Right atrium auricular region (tissue), 2 donors: ENCODE results near the gene SATB2. TPM values are rescaled to one million over a fixed set of nuclear protein-coding genes. Genes with fewer than 3 reads are reported as not detected.
A peak's percentile ranks its signal among the peaks of the same experiment; 100 is the strongest.

Source experiments
- DNase-seq: peaks from one replicate; pipeline ENCODE4 v3.0.0-alpha.2; 2019; ENCODE audit warnings: low spot score
- H3K27ac ChIP-seq, 2 donors: fragments of 200-600 bp; sonication (generic); 1 replicate in 1 of 2; 2 replicates in 1 of 2; pipeline ENCODE4 v1.5.1; 2016 to 2019
- H3K27me3 ChIP-seq, 2 donors: fragments of 200-600 bp; sonication (generic); one replicate each; pipeline versions ENCODE4 v1.5.1 to v1.6.0; 2017 to 2019
- H3K36me3 ChIP-seq: fragments of 200-600 bp; sonication (generic); one replicate; pipeline ENCODE4 v1.5.1; 2016
- H3K4me1 ChIP-seq, 2 donors: fragments of 200-600 bp; sonication (generic); one replicate each; pipeline versions ENCODE4 v1.5.1 to v1.6.0; 2017 to 2019
- H3K4me3 ChIP-seq, 2 donors: fragments of 200-600 bp; sonication (generic); 1 replicate in 1 of 2; 2 replicates in 1 of 2; pipeline ENCODE4 v1.5.1; 2017 to 2019; ENCODE audit warnings: mild to moderate bottlenecking in 1 of 2, moderate library complexity in 1 of 2
- H3K9me3 ChIP-seq, 2 donors: fragments of 200-600 bp; sonication (generic); one replicate each; pipeline ENCODE4 v1.5.1; 2019
- total RNA-seq, 2 donors: library from RNA; depleted of rRNA; stranded (reverse); fragments of >200 nt; gene quantifications; one replicate each; pipeline ENCODE4 v1.1.0, GENCODE V29; 2016
- TF ChIP-seq, protein P1 (sequence below), 2 donors: fragments of 200-600 bp; sonication (generic); IDR thresholded peaks; one replicate each; pipeline ENCODE4 v1.5.1; 2019; ENCODE audit warnings: antibody characterized with exemption in 2 of 2

SATB2 gene
- total RNA-seq, 2 donors from 2014 or later, result 1.0 to 1.2 TPM

DNA sequence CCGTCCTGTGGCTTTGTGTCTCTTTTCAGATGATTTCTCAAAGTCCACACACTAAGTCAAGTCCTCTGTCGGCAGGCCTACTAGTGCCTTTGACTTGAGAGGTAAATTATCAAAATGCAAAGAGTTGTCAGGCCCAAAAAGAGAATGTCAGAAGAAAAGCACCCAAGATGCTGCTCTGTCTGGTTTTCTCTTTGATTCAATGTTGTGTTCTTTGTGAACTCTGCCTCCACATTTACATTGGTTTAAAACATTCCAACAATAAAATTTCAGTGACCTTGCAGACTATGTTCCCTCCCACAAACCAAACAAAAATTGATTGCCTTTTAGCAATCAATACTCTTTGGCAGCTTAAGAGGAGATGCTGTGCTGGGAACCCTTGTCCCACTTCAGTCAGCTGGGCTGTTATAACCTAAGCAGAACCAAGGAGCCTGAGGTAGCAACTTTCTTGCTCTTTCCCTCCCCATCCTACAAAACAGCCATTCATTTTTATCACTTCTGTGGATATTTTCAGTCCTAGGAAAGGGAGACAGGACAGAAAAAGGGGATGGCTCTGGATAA is 19.6 kb upstream of the SATB2 start:
- Histone ChIP-seq H3K4me3 (no peak overlapping the region), H3K4me1 (no peaks in the 10 kb centered on the region), H3K27me3 (no peaks in the 10 kb centered on the region), H3K36me3 (no peaks in the 10 kb centered on the region), H3K9me3 (no peaks in the 10 kb centered on the region), H3K27ac (no peak overlapping the region)
- TF ChIP-seq, protein P1, sequence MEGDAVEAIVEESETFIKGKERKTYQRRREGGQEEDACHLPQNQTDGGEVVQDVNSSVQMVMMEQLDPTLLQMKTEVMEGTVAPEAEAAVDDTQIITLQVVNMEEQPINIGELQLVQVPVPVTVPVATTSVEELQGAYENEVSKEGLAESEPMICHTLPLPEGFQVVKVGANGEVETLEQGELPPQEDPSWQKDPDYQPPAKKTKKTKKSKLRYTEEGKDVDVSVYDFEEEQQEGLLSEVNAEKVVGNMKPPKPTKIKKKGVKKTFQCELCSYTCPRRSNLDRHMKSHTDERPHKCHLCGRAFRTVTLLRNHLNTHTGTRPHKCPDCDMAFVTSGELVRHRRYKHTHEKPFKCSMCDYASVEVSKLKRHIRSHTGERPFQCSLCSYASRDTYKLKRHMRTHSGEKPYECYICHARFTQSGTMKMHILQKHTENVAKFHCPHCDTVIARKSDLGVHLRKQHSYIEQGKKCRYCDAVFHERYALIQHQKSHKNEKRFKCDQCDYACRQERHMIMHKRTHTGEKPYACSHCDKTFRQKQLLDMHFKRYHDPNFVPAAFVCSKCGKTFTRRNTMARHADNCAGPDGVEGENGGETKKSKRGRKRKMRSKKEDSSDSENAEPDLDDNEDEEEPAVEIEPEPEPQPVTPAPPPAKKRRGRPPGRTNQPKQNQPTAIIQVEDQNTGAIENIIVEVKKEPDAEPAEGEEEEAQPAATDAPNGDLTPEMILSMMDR (IDR thresholded peaks at IDR 0.05), result no peak
- no peak for DNase-seq

DNA sequence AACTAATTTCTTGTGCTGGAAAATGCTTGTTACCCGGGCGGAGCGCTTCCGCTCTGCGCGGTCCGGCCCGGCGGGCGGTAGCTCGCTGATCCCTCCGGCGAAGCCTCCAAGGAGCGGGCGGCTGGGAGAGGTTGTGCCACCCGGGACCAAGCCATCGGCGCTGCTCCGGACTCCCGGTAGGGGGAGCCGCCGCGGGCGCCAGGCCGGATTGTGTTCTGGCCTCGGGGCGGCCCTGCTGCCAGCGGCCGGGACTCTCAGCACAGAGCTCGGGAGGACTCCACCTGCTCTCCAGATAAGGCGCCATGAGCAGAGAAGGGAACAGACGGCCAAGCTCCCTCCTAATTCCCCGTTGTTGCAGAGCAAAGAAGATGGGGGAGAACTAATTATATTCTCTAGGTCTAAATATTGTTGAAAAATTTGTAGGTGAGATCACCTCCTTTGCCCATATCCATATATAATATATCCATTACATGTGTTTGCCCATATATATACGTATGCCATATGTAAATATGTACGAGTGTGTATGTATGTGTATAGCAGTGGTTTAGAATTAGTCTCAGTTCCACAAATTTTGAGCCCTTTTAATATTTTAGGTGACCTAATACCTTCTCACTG is 13.8 kb upstream of the SATB2 start:
- H3K4me1 ChIP-seq, result peaks cover 0 to 32% of the 10 kb centered on the region in 2 donors
- H3K36me3 ChIP-seq, result no peaks in the 10 kb centered on the region
- peak overlapping the region in 1 of 2 donors; percentile 12 for H3K4me3 ChIP-seq
- no peak overlapping the region for H3K27ac ChIP-seq
- no peak for DNase-seq
- TF ChIP-seq, protein P1 (IDR thresholded peaks at IDR 0.05), result peak; percentile 33 to 74
- no peaks in the 10 kb centered on the region for H3K9me3 ChIP-seq
- peaks cover 36 to 50% of the 10 kb centered on the region in 2 donors for H3K27me3 ChIP-seq

DNA sequence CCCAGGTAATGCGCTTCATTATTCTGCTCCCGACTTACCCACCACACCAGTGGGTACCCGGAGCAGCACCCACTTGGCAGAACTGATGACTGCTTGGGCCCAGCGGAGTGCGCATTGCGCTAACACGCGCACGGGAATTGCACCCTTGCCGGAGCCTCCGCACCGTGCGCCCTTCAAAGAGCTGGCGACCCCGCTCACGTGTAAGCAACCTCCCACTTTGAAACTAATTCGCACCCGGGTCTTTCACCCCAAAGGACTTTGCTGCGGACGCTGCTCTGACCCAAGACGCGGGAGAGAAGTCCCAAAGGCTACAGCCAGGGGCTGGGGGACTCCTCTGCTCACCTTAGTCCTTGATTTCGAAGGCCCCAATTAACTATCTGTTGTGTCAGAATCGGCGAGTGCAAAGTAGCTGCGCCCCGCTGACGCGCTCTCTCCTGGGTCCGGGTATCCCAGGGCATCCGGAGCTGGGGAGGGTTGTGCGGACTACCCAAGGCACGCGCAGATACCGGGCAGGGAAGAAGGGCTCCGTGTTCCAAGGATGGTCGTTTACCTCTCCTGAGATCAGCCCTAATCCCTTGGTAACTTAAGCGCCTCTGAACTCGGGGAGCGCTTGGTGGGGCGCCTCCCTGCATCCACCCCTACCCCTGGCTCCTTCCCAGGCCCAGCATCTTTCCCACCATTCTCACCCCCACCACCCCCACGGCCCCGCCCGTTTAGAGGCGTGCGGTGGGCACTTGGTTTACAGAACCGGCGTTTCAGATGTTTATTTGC is 13.1 kb upstream of the SATB2 start:
- Histone ChIP-seq H3K36me3 (no peaks in the 10 kb centered on the region), H3K27ac (no peak overlapping the region), H3K4me1 (peaks cover 0 to 32% of the 10 kb centered on the region in 2 donors), H3K9me3 (no peaks in the 10 kb centered on the region), H3K4me3 (peak overlapping the region in 1 of 2 donors; percentile 12), H3K27me3 (peaks cover 42 to 57% of the 10 kb centered on the region in 2 donors)
- no peak for DNase-seq
- TF ChIP-seq, protein P1 (IDR thresholded peaks at IDR 0.05), result no peak

DNA sequence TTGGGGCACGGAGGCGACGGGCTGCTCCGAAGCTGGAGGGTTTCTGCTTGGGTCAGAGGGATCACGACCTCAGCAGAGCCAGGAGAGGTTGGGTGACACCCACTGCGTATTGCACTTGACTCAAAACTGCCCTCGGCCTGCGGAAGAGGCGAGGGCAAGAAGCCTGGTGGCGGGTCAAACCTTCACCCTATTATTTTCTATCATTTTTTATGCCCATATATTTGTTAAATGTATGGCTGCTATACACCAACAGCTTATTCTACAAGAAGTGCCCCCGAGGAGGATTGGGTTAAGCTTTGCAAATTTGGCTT is 12.6 kb upstream of the SATB2 start:
- DNase-seq, result no peak
- Histone ChIP-seq H3K4me3 (no peak overlapping the region), H3K9me3 (no peaks in the 10 kb centered on the region), H3K36me3 (no peaks in the 10 kb centered on the region), H3K4me1 (peaks cover 0 to 32% of the 10 kb centered on the region in 2 donors), H3K27ac (no peak overlapping the region), H3K27me3 (peaks cover 47 to 62% of the 10 kb centered on the region in 2 donors)
- TF ChIP-seq, protein P1 (IDR thresholded peaks at IDR 0.05), result no peak

DNA sequence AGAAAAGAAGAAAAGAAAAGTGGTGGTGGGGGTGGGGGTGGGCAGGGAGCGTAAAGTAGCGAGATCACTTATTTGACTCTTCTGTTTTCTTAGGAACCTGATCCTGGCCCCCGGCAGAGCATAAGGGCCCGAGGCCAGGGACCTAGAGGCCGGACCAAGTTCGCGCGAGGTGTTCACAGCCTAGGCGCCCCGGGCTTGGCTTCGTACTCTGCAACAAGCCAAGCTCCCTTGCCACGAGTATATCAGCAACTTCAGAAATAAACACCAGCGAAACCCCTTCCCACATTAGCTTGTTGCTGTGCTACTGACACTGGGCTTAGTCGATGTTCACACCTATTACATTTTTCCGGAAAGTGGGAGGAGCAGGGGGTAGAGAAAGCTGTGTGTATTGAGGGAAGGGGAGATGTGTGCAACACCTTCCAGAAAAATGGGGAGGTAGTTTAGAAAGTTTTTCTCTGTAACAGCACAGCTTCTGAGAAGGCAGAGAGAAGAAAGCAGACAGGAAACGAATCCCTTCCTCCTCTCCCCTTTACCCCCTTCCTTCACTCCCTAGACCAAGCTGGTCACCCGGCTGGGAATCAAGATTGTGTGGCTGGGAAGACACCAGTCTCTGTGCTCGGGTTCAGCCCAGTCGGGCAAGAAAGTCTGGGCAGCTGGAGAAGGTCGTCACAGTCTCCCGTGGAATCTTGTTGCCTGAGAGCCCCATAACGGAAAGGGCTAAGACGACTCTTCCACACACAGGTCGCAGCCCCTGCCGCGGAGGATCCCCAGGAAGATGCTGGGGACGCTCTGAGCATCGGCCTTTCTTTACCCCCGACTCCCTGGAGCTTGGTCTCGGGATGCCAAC is 12.0 kb upstream of the SATB2 start:
- DNase-seq, result no peak
- H3K27me3 ChIP-seq, result peaks cover 51 to 68% of the 10 kb centered on the region in 2 donors
- H3K9me3 ChIP-seq, result no peaks in the 10 kb centered on the region
- TF ChIP-seq, protein P1 (IDR thresholded peaks at IDR 0.05), result no peak
- H3K36me3 ChIP-seq, result no peaks in the 10 kb centered on the region
- H3K27ac ChIP-seq, result no peak overlapping the region
- H3K4me3 ChIP-seq, result no peak overlapping the region
- H3K4me1 ChIP-seq, result peaks cover 0 to 34% of the 10 kb centered on the region in 2 donors
